ENCODE data around the gene GJD4.

Gene GJD4, protein sequence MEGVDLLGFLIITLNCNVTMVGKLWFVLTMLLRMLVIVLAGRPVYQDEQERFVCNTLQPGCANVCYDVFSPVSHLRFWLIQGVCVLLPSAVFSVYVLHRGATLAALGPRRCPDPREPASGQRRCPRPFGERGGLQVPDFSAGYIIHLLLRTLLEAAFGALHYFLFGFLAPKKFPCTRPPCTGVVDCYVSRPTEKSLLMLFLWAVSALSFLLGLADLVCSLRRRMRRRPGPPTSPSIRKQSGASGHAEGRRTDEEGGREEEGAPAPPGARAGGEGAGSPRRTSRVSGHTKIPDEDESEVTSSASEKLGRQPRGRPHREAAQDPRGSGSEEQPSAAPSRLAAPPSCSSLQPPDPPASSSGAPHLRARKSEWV

DNA sequence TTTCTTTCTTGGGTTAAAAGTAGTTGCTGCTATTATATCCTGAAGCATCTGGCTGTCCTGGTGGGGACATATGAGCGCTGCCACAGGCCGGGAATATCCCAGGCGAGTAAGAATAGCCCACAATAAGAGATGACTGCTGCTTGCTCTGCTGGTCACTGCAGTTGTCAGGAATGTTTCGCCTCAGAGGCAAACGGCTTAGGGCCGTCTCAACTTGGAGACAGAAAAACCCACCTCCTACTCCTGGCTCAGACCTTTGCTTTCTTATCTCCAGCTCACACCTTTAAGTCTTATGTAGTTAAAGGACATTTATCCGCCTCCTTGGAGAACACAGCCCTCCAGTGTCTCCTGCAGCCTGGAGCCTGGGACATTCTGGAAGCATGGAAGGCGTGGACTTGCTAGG, at the start of gene GJD4:
GJD4 (plus strand) TSS at position 151 of the 400 bp plus-strand sequence; CDS start at position 378, 227 bp downstream.
- in situ Hi-C loops (cut with MboI; ENCODE audit: low pct_unique_long_range_greater_than_20kb, low sequenced_read_pairs, unreplicated experiment), result loop anchor here (25.0 kb wide), 1 partner anchor 493 kb away; no protein-coding TSS in a partner anchor
- DNase-seq (ENCODE audit: low spot score), result no peak
- TF ChIP-seq, protein P1, sequence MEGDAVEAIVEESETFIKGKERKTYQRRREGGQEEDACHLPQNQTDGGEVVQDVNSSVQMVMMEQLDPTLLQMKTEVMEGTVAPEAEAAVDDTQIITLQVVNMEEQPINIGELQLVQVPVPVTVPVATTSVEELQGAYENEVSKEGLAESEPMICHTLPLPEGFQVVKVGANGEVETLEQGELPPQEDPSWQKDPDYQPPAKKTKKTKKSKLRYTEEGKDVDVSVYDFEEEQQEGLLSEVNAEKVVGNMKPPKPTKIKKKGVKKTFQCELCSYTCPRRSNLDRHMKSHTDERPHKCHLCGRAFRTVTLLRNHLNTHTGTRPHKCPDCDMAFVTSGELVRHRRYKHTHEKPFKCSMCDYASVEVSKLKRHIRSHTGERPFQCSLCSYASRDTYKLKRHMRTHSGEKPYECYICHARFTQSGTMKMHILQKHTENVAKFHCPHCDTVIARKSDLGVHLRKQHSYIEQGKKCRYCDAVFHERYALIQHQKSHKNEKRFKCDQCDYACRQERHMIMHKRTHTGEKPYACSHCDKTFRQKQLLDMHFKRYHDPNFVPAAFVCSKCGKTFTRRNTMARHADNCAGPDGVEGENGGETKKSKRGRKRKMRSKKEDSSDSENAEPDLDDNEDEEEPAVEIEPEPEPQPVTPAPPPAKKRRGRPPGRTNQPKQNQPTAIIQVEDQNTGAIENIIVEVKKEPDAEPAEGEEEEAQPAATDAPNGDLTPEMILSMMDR (IDR thresholded peaks at IDR 0.05; ENCODE audit: extremely low read depth, insufficient read depth, missing control alignments), result no peak

DNA sequence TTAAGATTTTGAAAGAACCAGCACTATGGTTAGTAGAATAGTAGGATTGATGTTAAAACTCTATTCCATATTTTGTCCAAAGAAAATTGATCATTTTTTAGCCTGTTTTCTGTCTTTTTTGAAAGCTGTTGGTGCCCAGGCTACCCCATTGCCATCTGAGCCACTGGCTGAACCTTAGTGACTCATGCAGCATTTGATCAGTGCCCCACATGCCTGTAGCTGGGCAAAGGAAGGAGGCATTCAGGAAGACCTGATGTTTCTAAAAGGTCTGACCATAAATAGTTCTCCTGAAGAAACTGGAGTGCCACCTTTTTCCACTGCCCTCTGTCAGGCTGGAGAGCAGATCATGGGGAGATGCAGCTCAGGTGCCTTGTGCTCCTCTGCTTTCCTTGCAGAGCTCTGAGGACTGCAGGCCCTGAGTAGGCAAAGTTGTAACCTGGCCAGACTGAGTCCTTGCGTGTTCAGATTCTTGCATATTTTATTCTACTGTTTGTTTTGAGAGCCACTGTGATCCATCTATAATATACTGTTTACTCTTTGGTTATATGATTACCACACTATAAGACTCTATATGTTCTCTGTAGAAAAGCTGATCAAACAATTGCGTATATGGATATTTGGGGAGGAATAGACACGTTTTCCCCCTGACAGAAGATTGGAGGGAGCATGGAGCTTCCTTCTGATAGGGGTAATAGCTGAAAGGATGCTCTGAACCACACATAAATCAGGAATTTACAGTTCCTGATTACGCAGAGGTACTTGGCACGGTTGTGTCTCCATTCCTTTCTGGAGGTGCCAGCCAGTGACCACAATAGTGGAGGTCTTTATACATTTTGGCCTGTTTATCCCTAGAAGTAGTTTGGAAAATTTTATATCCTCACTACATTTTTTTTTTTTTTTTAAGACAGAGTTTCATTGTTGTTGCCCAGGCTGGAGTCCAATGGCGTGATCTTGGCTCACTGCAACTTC, 48.9 kb upstream of the GJD4 start:
- in situ Hi-C loops (cut with MboI; ENCODE audit: low pct_unique_long_range_greater_than_20kb, low sequenced_read_pairs, unreplicated experiment), result loop anchor here (25.0 kb wide), 1 partner anchor 319 kb away; no protein-coding TSS in a partner anchor
- DNase-seq (ENCODE audit: low spot score), result no peak
- TF ChIP-seq, protein P1 (IDR thresholded peaks at IDR 0.05; ENCODE audit: extremely low read depth, insufficient read depth, missing control alignments), result no peak

DNA sequence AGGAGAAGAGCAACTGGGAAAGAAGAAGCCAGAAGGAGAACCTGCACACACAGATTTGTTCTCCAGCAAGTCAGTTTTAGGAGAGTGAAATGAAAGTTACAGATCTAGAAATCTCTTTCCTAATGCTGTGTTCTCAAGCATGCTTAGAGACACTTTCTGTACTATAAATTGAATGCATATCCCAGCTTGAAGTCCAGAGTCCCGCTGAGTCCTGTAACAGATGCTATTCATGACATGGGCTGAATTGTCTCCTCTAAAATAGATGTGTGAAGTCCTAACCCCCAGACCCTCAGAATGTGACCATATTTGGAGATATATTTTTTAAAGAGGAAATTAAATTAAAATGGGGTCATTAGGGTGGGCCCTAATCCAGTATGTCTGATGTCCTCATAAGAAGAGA, 46.9 kb upstream of the GJD4 start:
- TF ChIP-seq, protein P1 (IDR thresholded peaks at IDR 0.05; ENCODE audit: extremely low read depth, insufficient read depth, missing control alignments), result no peak
- in situ Hi-C loops (cut with MboI; ENCODE audit: low pct_unique_long_range_greater_than_20kb, low sequenced_read_pairs, unreplicated experiment), result loop anchor here (25.0 kb wide), 1 partner anchor 321 kb away; no protein-coding TSS in a partner anchor
- no peak for DNase-seq (ENCODE audit: low spot score)

DNA sequence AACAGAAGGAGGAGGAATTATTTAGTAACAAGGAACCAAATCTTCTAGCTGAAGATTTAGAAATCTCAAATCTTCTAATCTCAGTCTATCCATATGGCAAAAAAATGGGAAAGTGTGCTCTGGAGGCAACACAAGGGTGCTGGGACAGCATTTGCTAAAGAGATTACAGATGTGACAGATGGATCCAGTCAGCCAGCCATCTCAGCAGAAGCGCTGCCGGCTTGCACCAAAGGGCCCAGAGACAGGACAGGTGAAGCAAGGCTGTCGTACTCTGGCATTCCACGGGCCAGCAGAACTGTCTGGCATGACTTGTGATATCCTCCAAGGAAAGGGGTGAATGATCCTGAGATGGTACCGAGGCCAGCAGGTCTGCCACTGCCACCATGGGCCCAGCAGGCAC, 45.7 kb upstream of the GJD4 start:
- no peak for DNase-seq (ENCODE audit: low spot score)
- TF ChIP-seq, protein P1 (IDR thresholded peaks at IDR 0.05; ENCODE audit: extremely low read depth, insufficient read depth, missing control alignments), result no peak
- in situ Hi-C loops (cut with MboI; ENCODE audit: low pct_unique_long_range_greater_than_20kb, low sequenced_read_pairs, unreplicated experiment), result loop anchor here (25.0 kb wide), 1 partner anchor 322 kb away; no protein-coding TSS in a partner anchor

DNA sequence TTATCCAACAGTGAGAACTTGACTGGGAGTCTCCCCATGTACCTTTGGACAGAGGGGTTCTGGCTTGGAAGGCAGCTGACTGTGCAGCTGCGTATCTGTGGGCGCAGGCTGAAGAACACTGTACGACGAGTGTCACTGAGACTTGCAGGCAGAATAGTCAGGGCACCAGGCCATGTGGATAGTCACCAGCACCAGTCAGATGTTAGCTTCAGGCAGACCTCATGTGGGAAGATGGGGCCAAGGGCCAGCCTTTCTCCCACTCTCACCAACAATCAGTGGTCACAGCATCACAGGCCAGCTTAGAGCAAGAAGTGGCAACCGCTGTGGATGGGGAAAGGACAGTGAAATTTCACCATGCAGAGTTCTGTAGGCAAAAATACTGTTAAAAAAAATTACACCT, 43.4 kb upstream of the GJD4 start:
- no peak for DNase-seq (ENCODE audit: low spot score)
- TF ChIP-seq, protein P1 (IDR thresholded peaks at IDR 0.05; ENCODE audit: extremely low read depth, insufficient read depth, missing control alignments), result no peak
- in situ Hi-C loops (cut with MboI; ENCODE audit: low pct_unique_long_range_greater_than_20kb, low sequenced_read_pairs, unreplicated experiment), result loop anchor here (25.0 kb wide), 1 partner anchor 324 kb away; no protein-coding TSS in a partner anchor

DNA sequence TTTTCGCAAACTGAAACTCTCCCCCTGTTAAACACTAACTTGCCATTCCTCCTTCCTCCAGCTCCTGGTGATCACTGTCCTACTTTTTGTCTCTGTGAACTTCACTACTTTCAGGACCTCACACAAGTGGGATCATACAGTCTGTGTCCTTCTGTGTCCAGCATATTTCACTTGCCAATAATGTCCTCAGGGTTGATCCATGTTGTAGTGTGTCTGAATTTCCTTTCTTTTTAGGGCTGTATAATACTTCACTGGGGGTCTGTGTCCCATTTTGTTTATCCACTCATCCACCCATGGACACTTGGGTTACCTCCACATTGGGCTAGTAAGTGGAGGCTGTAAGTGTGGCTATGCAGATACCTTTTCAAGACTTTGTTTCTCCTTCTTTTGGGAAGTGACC, 42.7 kb upstream of the GJD4 start:
- TF ChIP-seq, protein P1 (IDR thresholded peaks at IDR 0.05; ENCODE audit: extremely low read depth, insufficient read depth, missing control alignments), result no peak
- in situ Hi-C loops (cut with MboI; ENCODE audit: low pct_unique_long_range_greater_than_20kb, low sequenced_read_pairs, unreplicated experiment), result loop anchor here (25.0 kb wide), 1 partner anchor 325 kb away; no protein-coding TSS in a partner anchor
- DNase-seq (ENCODE audit: low spot score), result no peak

Data from GM13977 (cell line).